GM10266 (cell line): ENCODE data around the gene RNU6-1.

Experiments
- DNase-seq: peaks from one replicate; pipeline ENCODE4 v3.0.0; 2012; ENCODE audit errors: extremely low spot score
- CTCF ChIP-seq: IDR thresholded peaks from 2 replicates; pipeline ENCODE4 v1.5.1; 2012; ENCODE audit warnings: mild to moderate bottlenecking, low read depth; ENCODE audit not compliant: control insufficient read depth, insufficient read depth; ENCODE audit errors: missing control alignments

The RNU6-1 gene

DNA sequence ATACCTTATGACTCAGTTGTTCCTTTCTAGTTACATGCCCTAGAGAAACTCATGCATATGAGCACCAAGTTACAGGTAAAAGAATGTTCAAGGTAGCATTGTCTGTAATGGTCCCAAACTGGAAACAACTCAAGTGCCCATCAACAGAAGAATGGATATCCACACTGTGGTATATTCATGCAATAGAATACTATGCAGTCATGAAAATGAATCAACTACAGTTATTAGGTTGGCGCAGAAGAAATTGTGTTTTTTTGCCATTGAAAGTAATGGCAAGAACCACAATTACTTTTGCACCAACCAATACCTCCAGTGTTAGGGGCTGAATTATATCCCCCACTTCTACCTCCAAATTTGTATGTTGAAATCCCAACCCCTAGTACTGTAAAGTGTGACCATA lies 9.7 kb upstream of the RNU6-1 start:
- TF ChIP-seq CTCF, result no peak
- no peak for DNase-seq

DNA sequence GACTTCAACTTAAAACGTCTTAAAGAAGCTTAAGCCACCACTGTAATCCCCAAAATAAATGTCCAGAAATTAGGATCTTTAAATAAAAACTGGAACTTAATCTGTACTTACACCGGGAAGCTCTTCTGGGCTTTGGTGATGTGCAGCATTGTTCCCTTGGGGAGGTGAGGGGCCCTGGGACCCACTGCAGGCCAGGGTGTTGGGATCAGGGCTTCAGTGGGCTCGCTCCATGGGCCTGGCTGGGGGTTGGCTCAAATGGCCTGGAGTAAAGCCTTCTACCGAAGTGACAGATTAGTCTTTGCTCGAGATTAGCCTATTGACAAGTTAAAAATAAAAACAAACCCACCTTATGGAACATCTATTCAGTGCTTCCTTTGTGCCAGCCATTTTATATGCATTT lies 6.1 kb upstream of the RNU6-1 start:
- no peak for TF ChIP-seq CTCF
- no peak for DNase-seq

DNA sequence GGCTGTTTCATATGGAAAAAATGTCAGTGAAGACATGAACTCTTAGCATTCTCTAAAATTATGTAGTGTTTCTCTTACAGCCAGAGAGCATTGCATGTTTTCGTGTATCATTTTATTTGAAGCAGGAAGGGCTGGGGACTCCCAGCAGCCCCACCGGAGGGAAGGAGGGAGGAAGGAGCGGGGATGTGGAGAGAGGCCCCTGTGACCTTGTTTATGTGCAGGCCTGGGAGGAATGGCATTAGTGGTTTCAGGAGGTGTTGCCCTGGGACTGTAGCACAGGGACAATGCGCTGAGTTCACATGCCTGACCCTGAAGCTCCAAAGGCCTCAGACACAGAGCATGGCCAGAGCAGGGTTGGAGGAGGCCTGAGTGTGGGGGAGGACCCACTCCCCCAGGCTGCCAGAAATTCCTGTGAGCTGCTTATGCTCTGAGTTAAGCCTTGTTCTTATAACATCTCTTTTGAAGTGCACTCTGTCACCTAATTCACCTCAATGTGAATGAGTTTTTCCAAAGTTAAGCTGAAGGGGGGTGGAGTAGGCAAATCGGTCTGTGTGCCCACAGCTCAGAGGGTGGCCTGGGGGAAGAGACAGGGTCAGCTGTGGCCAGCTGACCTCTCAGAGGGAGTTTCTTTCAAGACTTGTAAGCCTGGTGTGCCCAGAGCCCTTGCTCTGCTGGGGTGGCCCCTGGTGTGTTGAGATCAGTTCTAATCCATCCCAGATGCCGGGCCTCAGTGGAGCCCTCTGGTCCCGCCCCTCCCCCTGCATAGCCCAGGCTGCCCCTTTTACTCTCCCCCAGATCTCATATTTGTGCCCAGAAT lies 3.9 kb upstream of the RNU6-1 start:
- no peak for TF ChIP-seq CTCF
- DNase-seq, result no peak

- no peak for DNase-seq
- TF ChIP-seq CTCF, result no peak
These were observed 3.3 kb upstream of the RNU6-1 start for GRCh38 chr15:67843092-67843501.

DNA sequence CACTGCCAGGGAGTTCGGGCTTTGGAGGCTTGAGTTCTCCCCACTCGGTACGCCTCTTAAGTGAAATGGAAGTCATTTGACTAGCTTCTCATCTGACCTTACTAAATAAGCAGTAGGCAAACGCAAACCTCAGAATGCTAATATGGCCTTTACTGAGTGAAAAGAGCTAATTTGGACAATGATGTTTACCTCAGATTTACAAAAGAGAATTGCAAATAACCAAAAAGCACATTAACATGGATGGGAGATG lies 1.6 kb upstream of the RNU6-1 start:
- DNase-seq, result no peak
- no peak for TF ChIP-seq CTCF

GRCh38 chr15:67840749-67841512 lies 1.1 kb upstream of the RNU6-1 start:
- DNase-seq, result peak; percentile 47

More at GRCh38 chr15:67840749-67841512, 1.1 kb upstream of the RNU6-1 start:
- TF ChIP-seq CTCF, result no peak
